SK-N-SH (cell line): ENCODE results near the gene CAPN7. TPM values are rescaled to one million over a fixed set of nuclear protein-coding genes. Genes with fewer than 3 reads are reported as not detected.

Experiments used
- CTCF ChIA-PET: fragments of 300-600, 350-600 bp; formaldehyde crosslinking; extraction: SDS; loops from one replicate; lab custom pipeline; 2021; lab: Yijun Ruan, JAX
- POLR2A ChIA-PET: fragments of 350-600 bp; sonication (Branson Sonifier 250); formaldehyde crosslinking; extraction: SDS; loops from one replicate; lab custom pipeline; 2020; ENCODE audit warnings: antibody characterized with exemption, inconsistent platforms; lab: Yijun Ruan, JAX
- DNase-seq: peaks from one replicate; pipeline ENCODE4 v3.0.0; 2012
- H2AFZ ChIP-seq: fragments of 200-600 bp; sonication (generic); 2 replicates; pipeline ENCODE4 v1.8.1; 2016; ENCODE audit warnings: antibody characterized with exemption, mild to moderate bottlenecking, low read depth
- H3F3A ChIP-seq: fragments of 200-600 bp; sonication (generic); replicated peaks from 2 replicates; pipeline ENCODE3; 2016; ENCODE audit warnings: antibody characterized with exemption, mild to moderate bottlenecking; ENCODE audit not compliant: insufficient read depth
- H3K27ac ChIP-seq, 2 experiments: fragments of 200-500 bp in 1 of 2; fragments of 200-600 bp in 1 of 2; sonication (Bioruptor generic) in 1 of 2; sonication (generic), shearing (Covaris generic) in 1 of 2; 2 replicates each; pipeline versions ENCODE4 v1.5.1 to v1.6.1; 2014 to 2016; ENCODE audit warnings: low read depth in 2 of 2, inconsistent platforms in 1 of 2, low read length in 1 of 2, mild to moderate bottlenecking in 1 of 2, mixed read lengths in 1 of 2
- H3K27me3 ChIP-seq: fragments of 200-600 bp; sonication (generic), shearing (Covaris generic); 2 replicates; pipeline ENCODE4 v1.6.1; 2016; ENCODE audit warnings: mixed run types; ENCODE audit not compliant: insufficient read depth
- H3K36me3 ChIP-seq, 2 experiments: fragments of 200-500 bp in 1 of 2; fragments of 200-600 bp in 1 of 2; sonication (Bioruptor generic) in 1 of 2; sonication (generic) in 1 of 2; replicated peaks in 1 of 2; 2 replicates each; pipeline versions ENCODE3 to v1.5.1; 2014 to 2016; ENCODE audit warnings: low read length in 1 of 2, mild to moderate bottlenecking in 1 of 2; ENCODE audit not compliant: insufficient read depth in 2 of 2, control insufficient read depth in 1 of 2
- H3K4me1 ChIP-seq, 2 experiments: fragments of 200-500 bp in 1 of 2; fragments of 200-600 bp in 1 of 2; sonication (Bioruptor generic) in 1 of 2; sonication (generic), shearing (Covaris generic) in 1 of 2; 2 replicates each; pipeline versions ENCODE4 v1.5.1 to v1.6.1; 2014 to 2016; ENCODE audit warnings: low read depth in 1 of 2, low read length in 1 of 2, mixed run types in 1 of 2; ENCODE audit not compliant: insufficient read depth in 2 of 2, control insufficient read depth in 1 of 2
- H3K4me2 ChIP-seq: fragments of 200-600 bp; sonication (generic), shearing (Covaris generic); 2 replicates; pipeline ENCODE4 v1.6.1; 2017; ENCODE audit warnings: mixed run types
- H3K4me3 ChIP-seq, 2 experiments: fragments of 200-500 bp in 1 of 2; fragments of 200-600 bp in 1 of 2; sonication (Bioruptor generic) in 1 of 2; sonication (generic), shearing (Covaris generic) in 1 of 2; 2 replicates each; pipeline versions ENCODE4 v1.5.1 to v1.8.1; 2014 to 2016; ENCODE audit warnings: low read depth in 2 of 2, inconsistent platforms in 1 of 2, low read length in 1 of 2, mild to moderate bottlenecking in 1 of 2, mixed read lengths in 1 of 2, moderate library complexity in 1 of 2
- H3K79me2 ChIP-seq: fragments of 200-600 bp; sonication (generic); 2 replicates; pipeline ENCODE4 v1.8.1; 2017; ENCODE audit warnings: mild to moderate bottlenecking; ENCODE audit not compliant: insufficient read depth
- H3K9ac ChIP-seq: fragments of 200-600 bp; sonication (generic); 2 replicates; pipeline ENCODE4 v1.6.1; 2017; ENCODE audit warnings: mixed run types
- H3K9me2 ChIP-seq: fragments of 200-600 bp; sonication (generic); 2 replicates; pipeline ENCODE4 v1.6.1; 2017; ENCODE audit warnings: mixed run types
- H3K9me3 ChIP-seq: fragments of 200-600 bp; sonication (generic); 2 replicates; pipeline ENCODE4 v1.6.1; 2017; ENCODE audit warnings: mixed run types, mild to moderate bottlenecking, moderate library complexity
- H4K20me1 ChIP-seq: fragments of 200-600 bp; sonication (generic); 2 replicates; pipeline ENCODE4 v1.6.1; 2017; ENCODE audit warnings: mild to moderate bottlenecking, mixed run types; ENCODE audit not compliant: insufficient read depth
- CHD2 ChIP-seq: fragments of 150-350 bp; IDR thresholded peaks from 2 replicates; pipeline ENCODE4 v1.6.1; 2018; ENCODE audit warnings: low read length; ENCODE audit not compliant: partially characterized antibody
- CTCF ChIP-seq: fragments of 200-600 bp; sonication (generic); IDR thresholded peaks from 2 replicates; pipeline ENCODE4 v1.6.1; 2017; ENCODE audit warnings: antibody characterized with exemption, mild to moderate bottlenecking, moderate library complexity
- EZH2phosphoT487 ChIP-seq: fragments of 200-600 bp; sonication (generic); IDR thresholded peaks from 2 replicates; pipeline ENCODE4 v1.6.1; 2017; ENCODE audit warnings: low read depth, mixed run types, mild to moderate bottlenecking, antibody characterized with exemption, moderate library complexity, borderline replicate concordance
- FOXJ3 ChIP-seq: sonication (generic); formaldehyde crosslinking; IDR thresholded peaks from 2 replicates; pipeline ENCODE4 v1.5.1; 2020; ENCODE audit warnings: mild to moderate bottlenecking, missing genetic modification reagents
- FOXM1 ChIP-seq: IDR thresholded peaks from 2 replicates; pipeline ENCODE4 v1.4.0; 2012; ENCODE audit warnings: low read depth, mild to moderate bottlenecking
- GABPA ChIP-seq: IDR thresholded peaks from 2 replicates; pipeline ENCODE4 v1.4.0; 2012; ENCODE audit warnings: low read depth, mild to moderate bottlenecking
- IRF3 ChIP-seq: fragments of 150-350 bp; IDR thresholded peaks from 2 replicates; pipeline ENCODE4 v1.6.1; 2016; ENCODE audit warnings: mild to moderate bottlenecking, low read depth, low read length
- JUND ChIP-seq: IDR thresholded peaks from 2 replicates; pipeline ENCODE4 v1.4.0; 2012
- MAX ChIP-seq: IDR thresholded peaks from 2 replicates; pipeline ENCODE4 v1.4.0; 2012; ENCODE audit warnings: low read depth
- NRF1 ChIP-seq: IDR thresholded peaks from 2 replicates; pipeline ENCODE4 v1.6.1; 2012; ENCODE audit warnings: low read depth, mild to moderate bottlenecking, low read length
- PBX3 ChIP-seq: IDR thresholded peaks from 2 replicates; pipeline ENCODE4; 2012
- POLR2AphosphoS5 ChIP-seq: IDR thresholded peaks from 2 replicates; pipeline ENCODE4 v1.6.1; 2012; ENCODE audit warnings: low read depth, low read length
- RCOR1 ChIP-seq: fragments of 150-350 bp; IDR thresholded peaks from 2 replicates; pipeline ENCODE4 v1.6.1; 2017; ENCODE audit warnings: antibody characterized with exemption, low read length
- RXRA ChIP-seq: IDR thresholded peaks from 2 replicates; pipeline ENCODE4 v1.4.0; 2012; ENCODE audit warnings: low read depth, mild to moderate bottlenecking, borderline replicate concordance
- SMC3 ChIP-seq: IDR thresholded peaks from 2 replicates; pipeline ENCODE4 v1.6.1; 2012; ENCODE audit warnings: low read depth, low read length, improper control_type of control experiment
- TAF1 ChIP-seq: IDR thresholded peaks from 2 replicates; pipeline ENCODE4 v1.6.1; 2012; ENCODE audit warnings: low read depth, mild to moderate bottlenecking, low read length, moderate library complexity, borderline replicate concordance
- ZBTB33 ChIP-seq: IDR thresholded peaks from 2 replicates; pipeline ENCODE4 v1.4.0; 2012; ENCODE audit warnings: low read depth, borderline replicate concordance
- WGBS: methylation state at CpG from one replicate; pipeline ENCODE4 v1.1.6; 2017; ENCODE audit warnings: low lambda C conversion rate; 5-methylcytosine and 5-hydroxymethylcytosine counted together
- polyA plus RNA-seq, 3 experiments: library from polyadenylated mRNA; depleted of rRNA; stranded (reverse); fragments of >200 nt; gene quantifications; 2 replicates each; pipeline ENCODE4 v1.2.3, GENCODE V29; 2012

The CAPN7 gene
- polyA plus RNA-seq, 1 of the 3 experiments (the other 2 are of a cell fraction) = 7.3 TPM

GRCh38 chr3:15198686-15199085 is 7.4 kb upstream of the CAPN7 start:
- Histone ChIP-seq H3K9ac (no peak overlapping the region), H3K4me2 (no peak overlapping the region), H3K9me2 (no peaks in the 10 kb centered on the region), H3K27ac (no peak overlapping the region), H3K9me3 (no peaks in the 10 kb centered on the region), H3K36me3 (no peaks in the 10 kb centered on the region), H2AFZ (no peak overlapping the region), H3F3A (no peaks in the 10 kb centered on the region), H3K27me3 (no peaks in the 10 kb centered on the region), H3K79me2 (no peaks in the 10 kb centered on the region), H4K20me1 (no peaks in the 10 kb centered on the region), H3K4me1 (no peaks in the 10 kb centered on the region), H3K4me3 (no peak overlapping the region)
- TF ChIP-seq EZH2phosphoT487 (no peak), MAX (no peak), PBX3 (no peak), FOXJ3 (CRISPR knock-in tag) (no peak), ZBTB33 (no peak), IRF3 (no peak), TAF1 (no peak), RCOR1 (no peak), CHD2 (no peak), JUND (no peak), FOXM1 (no peak), CTCF (no peak), SMC3 (no peak), GABPA (no peak), POLR2AphosphoS5 (no peak), RXRA (no peak), NRF1 (no peak)
- CTCF ChIA-PET = interaction anchor here (1.1 to 1.4 kb wide), 2 partner anchors 80 to 91 kb away, joined by 3 read pairs; no protein-coding TSS in a partner anchor
- WGBS = 26% methylated on average over 3 of the region's 3 CpGs
- DNase-seq = no peak
- POLR2A ChIA-PET = no interaction called here
